H1 (cell line): ENCODE measurements around the gene NADK2. TPM values are rescaled to one million over a fixed set of nuclear protein-coding genes. Genes with fewer than 3 reads are reported as not detected.

Experiments
- CTCF ChIA-PET: fragments of 300-600 bp; sonication (Branson Sonifier 250); formaldehyde crosslinking; loops from one replicate; lab custom pipeline; 2021; ENCODE audit not compliant: partially characterized antibody; lab: Charles Lee
- POLR2A ChIA-PET: fragments of 300-600 bp; sonication (Branson Sonifier 250); formaldehyde crosslinking; loops from one replicate; lab custom pipeline; 2021; ENCODE audit warnings: inconsistent platforms; ENCODE audit not compliant: partially characterized antibody; lab: Charles Lee
- DNase-seq, 2 experiments: peaks; one replicate each; pipeline versions ENCODE4 v3.0.0 to v3.0.0-alpha.2; 2010 to 2022; ENCODE audit warnings: low spot score in 2 of 2, low read depth in 1 of 2, mixed read lengths in 1 of 2
- FAIRE-seq: peaks from 2 replicates; lab custom pipeline; 2011; peaks lifted over from hg19 to GRCh38; lab: Jason Lieb, UNC
- H2AFZ ChIP-seq: 2 replicates; pipeline ENCODE4 v1.8.1; 2012; ENCODE audit warnings: low read length, inconsistent platforms
- H2AK5ac ChIP-seq: 2 replicates; pipeline ENCODE4 v1.6.1; 2013; ENCODE audit warnings: low read depth, low read length
- H2BK120ac ChIP-seq: replicated peaks from 2 replicates; pipeline ENCODE3; 2013; ENCODE audit warnings: low read depth, low read length, inconsistent platforms
- H2BK12ac ChIP-seq: 2 replicates; pipeline ENCODE4 v1.6.1; 2013; ENCODE audit warnings: low read depth, low read length
- H2BK15ac ChIP-seq: 2 replicates; pipeline ENCODE4 v1.6.1; 2013; ENCODE audit warnings: low read length
- H2BK20ac ChIP-seq: 2 replicates; pipeline ENCODE4 v1.6.1; 2013; ENCODE audit warnings: low read length
- H2BK5ac ChIP-seq: 2 replicates; pipeline ENCODE4 v1.6.1; 2013; ENCODE audit warnings: low read depth, low read length
- H3K14ac ChIP-seq: 2 replicates; pipeline ENCODE4 v1.6.1; 2013; ENCODE audit warnings: inconsistent platforms; ENCODE audit not compliant: insufficient read length
- H3K18ac ChIP-seq: 2 replicates; pipeline ENCODE4 v1.6.1; 2013; ENCODE audit warnings: low read length; ENCODE audit errors: extremely low read depth
- H3K23ac ChIP-seq: 2 replicates; pipeline ENCODE4 v1.6.1; 2013; ENCODE audit warnings: inconsistent platforms; ENCODE audit not compliant: insufficient read length
- H3K23me2 ChIP-seq: 2 replicates; pipeline ENCODE4 v1.6.1; 2013; ENCODE audit warnings: low read depth, low read length
- H3K27ac ChIP-seq: 2 replicates; pipeline ENCODE4 v1.6.1; 2011; ENCODE audit warnings: low read depth, low read length, inconsistent platforms
- H3K27me3 ChIP-seq, 4 experiments: replicated peaks in 1 of 4; 1 replicate in 1 of 4; 2 replicates in 3 of 4; pipeline versions ENCODE4 v1.6.1 to v1.8.1; 2011 to 2013; ENCODE audit warnings: low read length in 3 of 4, mild to moderate bottlenecking in 3 of 4, inconsistent platforms in 2 of 4, mixed read lengths in 2 of 4, moderate library complexity in 1 of 4; ENCODE audit not compliant: control insufficient read depth in 3 of 4, insufficient read depth in 3 of 4; ENCODE audit errors: extremely low read depth in 1 of 4
- H3K36me3 ChIP-seq, 4 experiments: 2 replicates each; pipeline versions ENCODE4 v1.6.1 to v1.8.1; 2011 to 2013; ENCODE audit warnings: mild to moderate bottlenecking in 4 of 4, low read length in 3 of 4, moderate library complexity in 2 of 4, control low read depth in 1 of 4, inconsistent platforms in 1 of 4; ENCODE audit not compliant: insufficient read depth in 4 of 4, control insufficient read depth in 2 of 4
- H3K4ac ChIP-seq: replicated peaks from 2 replicates; pipeline ENCODE3; 2013; ENCODE audit warnings: low read length, low read depth, mixed read lengths, inconsistent platforms; ENCODE audit not compliant: insufficient read length
- H3K4me1 ChIP-seq, 4 experiments: replicated peaks in 1 of 4; 1 replicate in 1 of 4; 2 replicates in 3 of 4; pipeline versions ENCODE4 v1.6.1 to v1.8.1; 2011 to 2013; ENCODE audit warnings: low read length in 3 of 4, inconsistent platforms in 2 of 4, mixed read lengths in 1 of 4; ENCODE audit not compliant: insufficient read depth in 4 of 4, control insufficient read depth in 3 of 4
- H3K4me2 ChIP-seq, 2 experiments: 2 replicates each; pipeline versions ENCODE4 v1.6.1 to v1.8.1; 2011 to 2013; ENCODE audit warnings: low read depth in 2 of 2, low read length in 2 of 2, control low read depth in 1 of 2, inconsistent platforms in 1 of 2, mild to moderate bottlenecking in 1 of 2; ENCODE audit not compliant: insufficient read depth in 1 of 2
- H3K4me3 ChIP-seq, 4 experiments: fragments of 200-600, 300-600 bp in 1 of 4; sonication (generic), shearing (Covaris generic), sonication (Bioruptor Twin) in 1 of 4; 2 replicates each; pipeline versions ENCODE4 v1.5.1 to v1.8.1; 2011 to 2016; ENCODE audit warnings: low read length in 4 of 4, low read depth in 3 of 4, control low read depth in 2 of 4, inconsistent platforms in 2 of 4, mild to moderate bottlenecking in 2 of 4, mixed read lengths in 1 of 4, moderate library complexity in 1 of 4; ENCODE audit not compliant: insufficient read depth in 2 of 4; ENCODE audit errors: extremely low read depth in 1 of 4
- H3K56ac ChIP-seq: replicated peaks from 2 replicates; pipeline ENCODE3; 2013; ENCODE audit warnings: low read depth, mild to moderate bottlenecking, mixed read lengths, low read length, inconsistent platforms; ENCODE audit not compliant: insufficient read length
- H3K79me1 ChIP-seq: 2 replicates; pipeline ENCODE4 v1.6.1; 2013; ENCODE audit warnings: low read depth, low read length, control low read depth
- H3K79me2 ChIP-seq, 2 experiments: 2 replicates each; pipeline versions ENCODE4 v1.6.1 to v1.8.1; 2012 to 2013; ENCODE audit warnings: low read length in 2 of 2, mild to moderate bottlenecking in 2 of 2, inconsistent platforms in 1 of 2; ENCODE audit not compliant: insufficient read depth in 2 of 2, control insufficient read depth in 1 of 2
- H3K9ac ChIP-seq, 4 experiments: replicated peaks in 1 of 4; 1 replicate in 1 of 4; 2 replicates in 3 of 4; pipeline versions ENCODE4 v1.6.1 to v1.8.1; 2011 to 2013; ENCODE audit warnings: low read depth in 3 of 4, low read length in 3 of 4, control low read depth in 2 of 4, mild to moderate bottlenecking in 2 of 4, moderate library complexity in 2 of 4, inconsistent platforms in 1 of 4; ENCODE audit errors: extremely low read depth in 1 of 4
- H3K9me3 ChIP-seq, 2 experiments: 2 replicates each; pipeline versions ENCODE4 v1.6.1 to v1.8.1; 2012 to 2013; ENCODE audit warnings: mild to moderate bottlenecking in 2 of 2, moderate library complexity in 2 of 2, control low read depth in 1 of 2, inconsistent platforms in 1 of 2, low read depth in 1 of 2, low read length in 1 of 2, mixed read lengths in 1 of 2; ENCODE audit not compliant: insufficient read depth in 2 of 2
- H4K20me1 ChIP-seq, 2 experiments: replicated peaks in 1 of 2; 2 replicates each; pipeline versions ENCODE3 to v1.8.1; 2011 to 2013; ENCODE audit warnings: inconsistent platforms in 2 of 2, low read length in 2 of 2, mild to moderate bottlenecking in 1 of 2; ENCODE audit not compliant: insufficient read depth in 2 of 2, control insufficient read depth in 1 of 2
- H4K5ac ChIP-seq: 2 replicates; pipeline ENCODE4 v1.6.1; 2013; ENCODE audit warnings: low read length, low read depth, mixed read lengths, inconsistent platforms; ENCODE audit not compliant: insufficient read length
- H4K8ac ChIP-seq: 2 replicates; pipeline ENCODE4 v1.8.0; 2013; ENCODE audit warnings: mild to moderate bottlenecking, moderate library complexity, low read length, inconsistent platforms; ENCODE audit not compliant: insufficient read depth; ENCODE audit errors: extremely low read depth
- H4K91ac ChIP-seq: replicated peaks from 2 replicates; pipeline ENCODE3; 2013; ENCODE audit warnings: low read length, mixed read lengths, inconsistent platforms; ENCODE audit not compliant: insufficient read length
- BCL11A ChIP-seq, 2 experiments: IDR thresholded peaks; one replicate each; pipeline ENCODE4 v1.6.1; 2011; ENCODE audit warnings: low read depth in 2 of 2, low read length in 2 of 2, mild to moderate bottlenecking in 2 of 2
- CHD1 ChIP-seq: IDR thresholded peaks from 2 replicates; pipeline ENCODE4 v1.6.1; 2012; ENCODE audit warnings: low read depth, low read length, improper control_type of control experiment
- CHD2 ChIP-seq: IDR thresholded peaks from 2 replicates; pipeline ENCODE4 v1.6.1; 2012; ENCODE audit warnings: low read length, improper control_type of control experiment
- EGR1 ChIP-seq: IDR thresholded peaks from 2 replicates; pipeline ENCODE4 v1.6.1; 2011; ENCODE audit warnings: low read depth, low read length, borderline replicate concordance
- EZH2 ChIP-seq: fragments of 200-600 bp; sonication (generic); IDR thresholded peaks from 2 replicates; pipeline ENCODE4 v1.7.1; 2012; ENCODE audit warnings: low read depth, mild to moderate bottlenecking, moderate library complexity, low read length, inconsistent platforms; ENCODE audit not compliant: severe bottlenecking
- GTF2F1 ChIP-seq: IDR thresholded peaks from 2 replicates; pipeline ENCODE4 v1.6.1; 2012; ENCODE audit warnings: low read depth, low read length, improper control_type of control experiment, borderline replicate concordance
- HDAC6 ChIP-seq: IDR thresholded peaks from one replicate; pipeline ENCODE4 v1.7.1; 2012; ENCODE audit warnings: low read depth, mild to moderate bottlenecking, inconsistent platforms, low read length, moderate library complexity
- JUN ChIP-seq: IDR thresholded peaks from 2 replicates; pipeline ENCODE4 v1.6.1; 2011; ENCODE audit warnings: low read depth, mild to moderate bottlenecking, improper control_type of control experiment, low read length
- KDM1A ChIP-seq: fragments of 200-600, 300-600 bp; sonication (generic); IDR thresholded peaks from 2 replicates; pipeline ENCODE4 v1.7.1; 2016; ENCODE audit warnings: mild to moderate bottlenecking, low read length, borderline replicate concordance
- MAFK ChIP-seq: IDR thresholded peaks from 2 replicates; pipeline ENCODE4 v1.6.1; 2012; ENCODE audit warnings: low read depth, mild to moderate bottlenecking, improper control_type of control experiment, low read length
- NANOG ChIP-seq: IDR thresholded peaks from 2 replicates; pipeline ENCODE4 v1.6.1; 2011; ENCODE audit warnings: low read length, low read depth, mild to moderate bottlenecking, inconsistent platforms; ENCODE audit not compliant: insufficient read depth, poor library complexity, severe bottlenecking
- YY1 ChIP-seq: IDR thresholded peaks from 2 replicates; pipeline ENCODE4 v1.6.1; 2011; ENCODE audit warnings: low read depth, mild to moderate bottlenecking, low read length
- WGBS, 2 experiments: shearing (Covaris generic) in 1 of 2; methylation state at CpG; one replicate each; pipeline versions ENCODE4 v1.1.6 to v1.1.7; 2013 to 2015; ENCODE audit warnings: low lambda C conversion rate in 2 of 2, mixed read lengths in 2 of 2, inconsistent platforms in 1 of 2, low coverage in 1 of 2, missing lambda C conversion rate in 1 of 2; ENCODE audit not compliant: insufficient replicate concordance in 2 of 2, insufficient coverage in 1 of 2, insufficient read length in 1 of 2; ENCODE audit errors: extremely low coverage in 1 of 2, missing lambda C conversion rate in 1 of 2; 5-methylcytosine and 5-hydroxymethylcytosine counted together
- polyA plus RNA-seq, 7 experiments: library from polyadenylated mRNA; depleted of rRNA in 3 of 7; stranded (reverse) in 5 of 7; unstranded in 2 of 7; fragments of >200 nt in 5 of 7; fragments of 200-250 nt in 2 of 7; gene quantifications; 1 replicate in 5 of 7; 2 replicates in 1 of 7; 4 replicates in 1 of 7; pipeline versions ENCODE4 v1.2.1 to v1.2.3, GENCODE V29; 2011 to 2013; ENCODE audit warnings: missing spikeins in 2 of 7, mixed read lengths in 2 of 7
- total RNA-seq: library from RNA; stranded (reverse); fragmentation: NEBNext Ultra II Directional; extraction: Animal tissue kit (Norgen Biotek cat#: 25700); gene quantifications from 2 replicates; pipeline ENCODE4 v1.2.1, GENCODE V29; 2021
- TF ChIP-seq, protein P1 (sequence below): IDR thresholded peaks from 2 replicates; pipeline ENCODE4 v1.6.1; 2011; ENCODE audit warnings: low read length, improper control_type of control experiment

Gene NADK2
- total and polyA plus RNA-seq, 2 of the 8 experiments (the other 6 are each of a cell fraction or from before 2014, with no cell fraction given), result 3.4 to 16.1 TPM

DNA sequence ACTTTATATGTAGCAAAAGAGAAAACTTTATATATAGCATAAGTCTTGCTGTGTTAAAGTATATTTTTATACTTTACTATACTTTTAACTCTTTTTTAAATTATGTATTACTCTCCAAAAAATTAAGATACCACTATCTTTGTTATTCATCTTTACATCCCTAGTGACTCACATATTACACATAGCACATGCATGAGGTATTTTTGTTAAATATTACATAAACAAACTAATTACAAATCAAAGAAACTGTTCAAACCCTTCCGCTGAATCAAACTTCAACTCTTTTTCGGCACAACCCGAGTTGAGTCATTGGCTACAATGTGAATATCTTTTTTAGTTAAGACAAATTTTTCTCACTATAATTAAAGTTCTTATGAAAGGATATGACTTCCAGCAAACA, 32.1 kb downstream of the NADK2 start:
- no peaks in the 10 kb centered on the region; a peak in 1 of 8 replicates for H3K36me3 ChIP-seq
- DNase-seq (no peak), FAIRE-seq (no peak)
- H4K5ac ChIP-seq, result no peak overlapping the region
- H2AFZ ChIP-seq, result no peak overlapping the region
- H3K4ac ChIP-seq, result no peak overlapping the region
- no peak overlapping the region for H4K8ac ChIP-seq
- H3K14ac ChIP-seq, result no peak overlapping the region
- no peaks in the 10 kb centered on the region for H3K79me2 ChIP-seq
- POLR2A ChIA-PET, result no interaction called here
- WGBS, 2 experiments, result 99% methylated on average over 3 of the region's 3 CpGs; no CpG with 5 or more reads in 1 of the 2 experiments
- no peak overlapping the region for H2BK120ac ChIP-seq
- no peak overlapping the region for H2BK12ac ChIP-seq
- no peak for TF ChIP-seq YY1
- TF ChIP-seq JUN, result no peak
- no peak for TF ChIP-seq GTF2F1
- no peak for TF ChIP-seq MAFK
- no peak for TF ChIP-seq CHD2
- TF ChIP-seq EZH2, result no peak
- TF ChIP-seq BCL11A (IDR thresholded peaks at IDR 0.05; ENCODE audit: low read depth in 2 of 2, low read length in 2 of 2), result no peak
- no peak for TF ChIP-seq HDAC6
- no peak for TF ChIP-seq KDM1A
- no peak for TF ChIP-seq NANOG
- TF ChIP-seq, protein P1, sequence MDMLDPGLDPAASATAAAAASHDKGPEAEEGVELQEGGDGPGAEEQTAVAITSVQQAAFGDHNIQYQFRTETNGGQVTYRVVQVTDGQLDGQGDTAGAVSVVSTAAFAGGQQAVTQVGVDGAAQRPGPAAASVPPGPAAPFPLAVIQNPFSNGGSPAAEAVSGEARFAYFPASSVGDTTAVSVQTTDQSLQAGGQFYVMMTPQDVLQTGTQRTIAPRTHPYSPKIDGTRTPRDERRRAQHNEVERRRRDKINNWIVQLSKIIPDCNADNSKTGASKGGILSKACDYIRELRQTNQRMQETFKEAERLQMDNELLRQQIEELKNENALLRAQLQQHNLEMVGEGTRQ, result no peak
- TF ChIP-seq CHD1, result no peak
- TF ChIP-seq EGR1, result no peak
- TF ChIP-seq, all 59 proteins: peak for 0
- Histone ChIP-seq H4K20me1 (no peaks in the 10 kb centered on the region), H3K27me3 (no peaks in the 10 kb centered on the region), H2BK20ac (no peak overlapping the region), H3K4me2 (no peak overlapping the region), H3K79me1 (no peaks in the 10 kb centered on the region), H3K18ac (no peak overlapping the region), H3K9ac (no peak overlapping the region), H2BK5ac (no peak overlapping the region), H2BK15ac (no peak overlapping the region), H3K56ac (no peak overlapping the region), H3K4me1 (no peaks in the 10 kb centered on the region), H3K23me2 (no peaks in the 10 kb centered on the region), H2AK5ac (no peak overlapping the region), H3K9me3 (no peaks in the 10 kb centered on the region), H3K23ac (no peak overlapping the region), H3K4me3 (no peak overlapping the region), H4K91ac (no peak overlapping the region), H3K27ac (no peak overlapping the region)
- CTCF ChIA-PET, result interaction anchor here (1.4 kb wide), 1 partner anchor 32 kb away, joined by 4 read pairs; the partner anchor contains the start of gene NADK2
